NCI-H187 (cell line): ENCODE data around the gene EGR1.
"Not testable (repeated sequence)": the region's sequence is repeated elsewhere in the genome, so short reads cannot be mapped to it uniquely, and the experiment has no call there.

Experiments used
- DNase-seq, 2 experiments: peaks; one replicate each; lab custom pipeline; 2025; lab: John Stamatoyannopoulos, UW

EGR1 gene

GRCh38 chr5:138507485-138507884 lies 42.2 kb downstream of the EGR1 start:
- DNase-seq, result not testable (repeated sequence)

GRCh38 chr5:138508958-138509357 lies 43.7 kb downstream of the EGR1 start:
- DNase-seq, result no peak

- no peak for DNase-seq
Observed at GRCh38 chr5:138514021-138514420, 48.7 kb downstream of the EGR1 start.

- DNase-seq, result no peak
Observed at GRCh38 chr5:138515556-138516245, 50.4 kb downstream of the EGR1 start.

- DNase-seq, result no peak
Observed at GRCh38 chr5:138517437-138517836, 52.2 kb downstream of the EGR1 start.
